ENCODE results near the gene TRMO.

- TF ChIP-seq CTCF (IDR thresholded peaks at IDR 0.05; ENCODE audit: insufficient read depth, low read length) (no peak), REST (IDR thresholded peaks at IDR 0.05; ENCODE audit: insufficient replicate concordance, low read depth) (no peak)
These were observed 63.5 kb downstream of the TRMO start for GRCh38 chr9:97858826-97859225.
